ENCODE data around the gene SLC47A2. TPM values are rescaled to one million over a fixed set of nuclear protein-coding genes. Genes with fewer than 3 reads are reported as not detected.

Gene SLC47A2
- total and polyA plus RNA-seq, 2 donors (not counting 1 experiment from before 2014, with no cell fraction given): not detected

DNA sequence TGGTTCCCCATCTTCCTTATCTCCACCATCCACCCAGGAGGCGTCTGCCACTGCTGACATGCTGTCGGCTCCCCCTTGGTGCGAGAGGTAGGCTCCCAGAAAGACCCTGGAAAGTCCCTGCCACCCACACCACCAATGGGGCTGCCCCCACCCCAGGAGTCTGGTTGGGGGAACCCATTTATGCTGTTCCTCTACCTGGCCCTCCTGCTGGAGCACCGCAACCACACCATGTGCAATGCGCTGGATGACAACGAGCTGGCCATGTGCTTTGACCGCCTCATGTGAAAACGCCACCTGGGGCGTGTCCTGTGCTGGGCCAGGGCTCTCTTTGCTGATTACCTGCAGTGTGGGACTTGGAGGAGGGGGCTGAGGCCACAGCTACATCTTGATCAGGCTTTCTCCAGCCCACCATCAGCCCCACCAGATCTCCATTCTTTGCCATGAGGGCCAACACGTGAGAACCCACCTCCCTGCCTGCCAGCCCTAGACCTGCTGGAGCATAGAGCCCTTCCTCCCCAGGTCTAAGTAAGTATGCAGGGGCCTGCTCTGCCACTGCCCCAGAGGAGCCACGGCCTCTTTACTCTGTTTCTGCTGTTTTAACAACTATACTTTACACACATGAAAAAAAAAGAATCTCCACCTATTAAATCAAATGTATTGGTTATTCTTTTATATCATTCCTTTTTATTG, 39.6 kb upstream of the SLC47A2 start:
- H2AFZ ChIP-seq (ENCODE audit: low read length): no peak overlapping the region
- no peaks in the 10 kb centered on the region for H3K36me3 ChIP-seq (ENCODE audit: control insufficient read depth, insufficient read depth, low read length)
- H3K4me2 ChIP-seq (ENCODE audit: extremely low read depth, insufficient read depth, low read length): no peak overlapping the region
- no peaks in the 10 kb centered on the region for H3K79me2 ChIP-seq (ENCODE audit: control insufficient read depth, insufficient read depth, low read length)
- H3K9me3 ChIP-seq (ENCODE audit: control insufficient read depth, insufficient read depth, low read depth, low read length): no peaks in the 10 kb centered on the region
- no peaks in the 10 kb centered on the region for H3K4me1 ChIP-seq (ENCODE audit: control insufficient read depth, extremely low read depth, insufficient read depth, low read length)
- DNase-seq (ENCODE audit: low read depth in 2 of 2): no peak
- no peak overlapping the region for H3K9ac ChIP-seq (ENCODE audit: insufficient read depth, low read length)
- TF ChIP-seq, protein P1, sequence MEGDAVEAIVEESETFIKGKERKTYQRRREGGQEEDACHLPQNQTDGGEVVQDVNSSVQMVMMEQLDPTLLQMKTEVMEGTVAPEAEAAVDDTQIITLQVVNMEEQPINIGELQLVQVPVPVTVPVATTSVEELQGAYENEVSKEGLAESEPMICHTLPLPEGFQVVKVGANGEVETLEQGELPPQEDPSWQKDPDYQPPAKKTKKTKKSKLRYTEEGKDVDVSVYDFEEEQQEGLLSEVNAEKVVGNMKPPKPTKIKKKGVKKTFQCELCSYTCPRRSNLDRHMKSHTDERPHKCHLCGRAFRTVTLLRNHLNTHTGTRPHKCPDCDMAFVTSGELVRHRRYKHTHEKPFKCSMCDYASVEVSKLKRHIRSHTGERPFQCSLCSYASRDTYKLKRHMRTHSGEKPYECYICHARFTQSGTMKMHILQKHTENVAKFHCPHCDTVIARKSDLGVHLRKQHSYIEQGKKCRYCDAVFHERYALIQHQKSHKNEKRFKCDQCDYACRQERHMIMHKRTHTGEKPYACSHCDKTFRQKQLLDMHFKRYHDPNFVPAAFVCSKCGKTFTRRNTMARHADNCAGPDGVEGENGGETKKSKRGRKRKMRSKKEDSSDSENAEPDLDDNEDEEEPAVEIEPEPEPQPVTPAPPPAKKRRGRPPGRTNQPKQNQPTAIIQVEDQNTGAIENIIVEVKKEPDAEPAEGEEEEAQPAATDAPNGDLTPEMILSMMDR (conservative IDR thresholded peaks at IDR 0.05 in 1 of 2, IDR thresholded peaks at IDR 0.05 in 1 of 2; ENCODE audit: low read depth in 1 of 2, low read length in 2 of 2): no peak
- no peak for TF ChIP-seq EZH2 (IDR thresholded peaks at IDR 0.05; ENCODE audit: low read length, missing control alignments)
- H3K4me3 ChIP-seq (replicated peaks in 1 of 4; ENCODE audit: control extremely low read depth in 1 of 4, insufficient read depth in 1 of 4, low read depth in 3 of 4, low read length in 4 of 4): no peak overlapping the region
- no peaks in the 10 kb centered on the region for H3K27me3 ChIP-seq (ENCODE audit: control insufficient read depth, insufficient read depth, low read length)
- H3K27ac ChIP-seq (ENCODE audit: insufficient read depth, low read length): no peak overlapping the region
- no peaks in the 10 kb centered on the region for H4K20me1 ChIP-seq (ENCODE audit: control insufficient read depth, extremely low read depth, insufficient read depth, low read length)

DNA sequence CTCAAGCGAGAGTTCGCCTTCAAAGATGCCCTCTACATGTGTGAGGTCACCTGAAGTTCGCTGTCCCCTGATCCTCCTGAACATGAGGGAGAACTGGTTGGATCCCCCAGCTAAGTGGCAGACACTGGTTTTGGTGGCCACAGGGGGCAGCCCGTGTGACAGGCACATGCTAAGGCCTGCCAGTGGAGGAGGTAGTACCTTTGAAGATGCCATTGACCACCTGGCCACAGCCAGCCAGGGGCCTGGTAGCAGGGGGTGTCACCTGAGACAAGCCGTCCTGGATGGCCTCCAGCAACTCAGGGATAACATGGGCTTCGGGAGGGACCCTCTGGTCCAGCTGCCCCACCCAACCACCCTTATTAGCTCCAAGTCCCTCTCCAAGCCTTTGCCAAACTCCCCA, 39.0 kb upstream of the SLC47A2 start:
- DNase-seq (ENCODE audit: low read depth in 2 of 2): no peak
- no peak overlapping the region for H3K9ac ChIP-seq (ENCODE audit: insufficient read depth, low read length)
- TF ChIP-seq, protein P1 (conservative IDR thresholded peaks at IDR 0.05 in 1 of 2, IDR thresholded peaks at IDR 0.05 in 1 of 2; ENCODE audit: low read depth in 1 of 2, low read length in 2 of 2): no peak
- no peak for TF ChIP-seq EZH2 (IDR thresholded peaks at IDR 0.05; ENCODE audit: low read length, missing control alignments)

DNA sequence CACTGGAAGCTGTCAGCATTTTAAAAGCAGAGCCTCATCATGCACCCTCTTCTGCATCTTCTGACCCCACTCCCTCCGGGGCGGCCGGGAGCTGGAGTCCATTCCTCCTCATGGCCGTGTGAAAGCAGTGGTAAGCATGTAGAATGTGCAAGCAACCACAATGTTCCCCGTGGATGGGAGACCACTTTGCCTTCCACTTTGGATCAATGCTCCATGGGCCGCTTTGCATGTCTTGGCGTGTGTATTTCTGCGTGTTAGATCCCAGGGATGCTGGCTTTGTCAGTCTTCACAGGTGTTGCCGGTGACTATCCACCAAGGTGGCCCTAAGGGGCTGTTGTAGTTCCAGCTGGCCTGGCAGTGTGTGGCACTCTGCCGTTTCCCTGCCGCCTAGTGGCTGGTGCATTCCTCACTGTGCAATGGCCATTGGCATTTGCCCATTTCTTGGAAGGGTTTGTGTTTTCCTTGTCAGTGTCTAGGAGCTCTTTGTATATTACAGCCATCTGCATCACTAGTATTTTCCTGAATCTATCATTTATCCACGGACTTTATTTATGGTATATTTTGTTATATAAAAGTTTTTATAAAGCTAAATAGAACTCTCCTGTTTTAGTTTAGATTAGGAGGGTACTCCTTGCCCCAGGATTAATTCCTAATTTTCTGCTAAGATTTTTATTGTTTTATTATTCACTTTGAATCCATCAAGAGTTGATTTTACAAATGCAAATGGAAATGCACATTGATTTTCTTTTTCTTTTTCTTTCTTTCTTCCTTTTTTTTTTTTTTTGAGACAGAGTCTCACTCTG, 37.5 kb upstream of the SLC47A2 start:
- no peaks in the 10 kb centered on the region for H4K20me1 ChIP-seq (ENCODE audit: control insufficient read depth, extremely low read depth, insufficient read depth, low read length)
- TF ChIP-seq, protein P1 (conservative IDR thresholded peaks at IDR 0.05 in 1 of 2, IDR thresholded peaks at IDR 0.05 in 1 of 2; ENCODE audit: low read depth in 1 of 2, low read length in 2 of 2): peak; percentile 15 to 20
- no peak for TF ChIP-seq EZH2 (IDR thresholded peaks at IDR 0.05; ENCODE audit: low read length, missing control alignments)

More for the DNA sequence above, 39.0 kb upstream of the SLC47A2 start:
- Histone ChIP-seq H3K9me3 (ENCODE audit: control insufficient read depth, insufficient read depth, low read depth, low read length) (no peaks in the 10 kb centered on the region), H3K4me3 (replicated peaks in 1 of 4; ENCODE audit: control extremely low read depth in 1 of 4, insufficient read depth in 1 of 4, low read depth in 3 of 4, low read length in 4 of 4) (no peak overlapping the region), H3K36me3 (ENCODE audit: control insufficient read depth, insufficient read depth, low read length) (no peaks in the 10 kb centered on the region), H3K4me2 (ENCODE audit: extremely low read depth, insufficient read depth, low read length) (no peak overlapping the region), H3K27ac (ENCODE audit: insufficient read depth, low read length) (no peak overlapping the region), H3K4me1 (ENCODE audit: control insufficient read depth, extremely low read depth, insufficient read depth, low read length) (no peaks in the 10 kb centered on the region), H3K79me2 (ENCODE audit: control insufficient read depth, insufficient read depth, low read length) (no peaks in the 10 kb centered on the region), H2AFZ (ENCODE audit: low read length) (no peak overlapping the region), H3K27me3 (ENCODE audit: control insufficient read depth, insufficient read depth, low read length) (no peaks in the 10 kb centered on the region), H4K20me1 (ENCODE audit: control insufficient read depth, extremely low read depth, insufficient read depth, low read length) (no peaks in the 10 kb centered on the region)

More for the DNA sequence above, 37.5 kb upstream of the SLC47A2 start:
- no peaks in the 10 kb centered on the region for H3K9me3 ChIP-seq (ENCODE audit: control insufficient read depth, insufficient read depth, low read depth, low read length)
- no peaks in the 10 kb centered on the region for H3K4me1 ChIP-seq (ENCODE audit: control insufficient read depth, extremely low read depth, insufficient read depth, low read length)
- no peak overlapping the region for H3K27ac ChIP-seq (ENCODE audit: insufficient read depth, low read length)
- H3K4me3 ChIP-seq (replicated peaks in 1 of 4; ENCODE audit: control extremely low read depth in 1 of 4, insufficient read depth in 1 of 4, low read depth in 3 of 4, low read length in 4 of 4): no peak overlapping the region
- H2AFZ ChIP-seq (ENCODE audit: low read length): no peak overlapping the region
- H3K79me2 ChIP-seq (ENCODE audit: control insufficient read depth, insufficient read depth, low read length): no peaks in the 10 kb centered on the region
- H3K9ac ChIP-seq (ENCODE audit: insufficient read depth, low read length): no peak overlapping the region
- no peak for DNase-seq (ENCODE audit: low read depth in 2 of 2)
- no peaks in the 10 kb centered on the region for H3K36me3 ChIP-seq (ENCODE audit: control insufficient read depth, insufficient read depth, low read length)
- H3K4me2 ChIP-seq (ENCODE audit: extremely low read depth, insufficient read depth, low read length): no peak overlapping the region
- H3K27me3 ChIP-seq (ENCODE audit: control insufficient read depth, insufficient read depth, low read length): no peaks in the 10 kb centered on the region
